Measurements from ENCODE around the gene HMCN1. TPM values are rescaled to one million over a fixed set of nuclear protein-coding genes. Genes with fewer than 3 reads are reported as not detected.
"Not testable (repeated sequence)": the region's sequence is repeated elsewhere in the genome, so short reads cannot be mapped to it uniquely, and the experiment has no call there.

Gene HMCN1
- total RNA-seq, 1 donor from 2014 or later = 24.7 TPM

DNA sequence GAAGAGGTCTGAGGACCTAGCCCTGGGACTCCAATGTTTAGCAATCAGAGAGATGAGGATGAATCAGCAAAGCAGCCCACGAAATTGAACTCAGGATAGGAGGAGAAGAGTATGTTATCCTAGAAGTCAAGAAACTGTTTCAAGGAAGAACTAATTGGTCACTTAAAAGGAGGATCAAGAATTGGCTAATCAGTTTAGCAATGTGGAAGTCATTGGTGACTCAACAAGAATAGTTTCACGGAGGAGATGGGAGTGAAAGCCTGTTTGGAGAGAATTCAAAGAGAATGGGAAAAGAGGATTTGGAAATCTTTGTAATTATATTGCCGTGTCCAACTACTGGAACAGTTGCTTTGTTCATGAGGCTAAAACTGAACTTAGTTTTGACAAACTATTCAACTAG, 7.4 kb downstream of the HMCN1 start:
- DNase-seq = no peak

DNA sequence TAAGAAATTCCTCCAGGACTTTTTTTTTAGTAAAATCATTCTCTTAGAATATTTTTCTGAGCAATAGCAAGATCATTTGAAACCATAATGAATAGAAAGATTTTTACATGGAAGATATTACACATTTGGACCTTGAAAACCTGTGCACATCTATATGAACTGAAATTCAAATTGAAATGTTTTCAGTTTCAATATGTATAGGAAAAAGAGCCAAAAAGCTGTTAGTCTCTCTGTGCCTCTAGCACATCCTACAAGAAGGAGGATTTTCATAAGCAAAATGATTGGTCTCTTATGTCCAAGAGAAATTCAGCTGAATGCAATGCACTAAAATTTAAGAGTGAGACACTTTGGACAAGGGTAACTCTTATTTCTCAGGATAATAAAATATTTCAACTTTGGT, 8.2 kb downstream of the HMCN1 start:
- DNase-seq = no peak

DNA sequence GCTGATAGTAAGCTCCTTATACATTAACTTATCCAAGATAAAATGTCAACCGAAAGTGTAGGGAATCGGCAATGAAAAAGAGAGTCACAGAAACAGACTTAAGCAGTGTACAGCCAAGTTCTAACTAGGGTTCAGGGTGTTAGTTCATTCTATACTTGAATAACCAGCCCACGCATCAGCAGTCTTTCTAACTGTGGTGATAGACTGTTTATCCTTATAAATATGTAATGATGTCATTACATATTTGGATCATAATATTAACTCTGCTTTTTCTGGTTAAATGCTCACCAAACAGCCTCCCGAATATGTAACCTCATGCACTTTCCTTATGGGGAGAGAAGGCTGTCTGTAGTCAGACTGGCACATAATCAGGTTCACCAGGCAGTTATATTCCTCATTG, 11.0 kb downstream of the HMCN1 start:
- DNase-seq = no peak

DNA sequence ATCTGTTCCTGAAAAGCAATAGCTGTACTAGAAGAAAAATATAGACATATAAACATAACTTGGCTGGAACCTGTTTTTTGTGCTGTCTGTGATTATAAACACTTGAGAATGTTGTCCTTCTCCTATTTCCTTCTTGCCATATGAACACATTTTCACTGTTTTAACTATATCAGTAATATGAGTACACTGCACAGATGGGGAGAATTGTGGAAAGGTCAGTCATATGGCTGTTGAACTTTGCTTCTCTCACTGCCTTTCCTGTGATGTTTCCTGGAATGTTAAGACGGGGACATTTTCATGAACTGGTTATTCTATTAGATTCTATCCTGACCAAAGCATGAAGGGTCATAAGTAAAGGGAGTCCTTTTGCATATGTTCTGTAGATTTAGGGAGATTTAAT, 24.9 kb downstream of the HMCN1 start:
- DNase-seq = peak; percentile 16

DNA sequence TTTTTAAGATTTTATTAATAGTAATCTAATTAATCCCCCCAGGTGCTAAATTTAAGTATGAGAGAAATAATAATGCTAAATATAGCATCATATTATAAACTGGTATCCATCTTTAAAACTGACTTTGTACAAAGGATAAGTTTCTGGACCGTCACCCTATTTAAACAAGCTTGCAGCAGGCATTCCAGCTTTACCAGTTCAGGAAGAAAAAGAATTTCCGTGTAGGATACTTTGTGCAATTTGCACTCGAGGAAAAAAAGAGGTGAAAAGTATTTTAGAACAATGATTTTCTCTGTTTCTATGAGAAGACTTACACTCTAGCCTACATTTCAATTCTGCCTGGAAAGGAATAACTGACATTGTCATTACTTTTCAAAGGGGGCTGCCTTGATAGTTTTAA, 27.6 kb downstream of the HMCN1 start:
- DNase-seq = no peak

DNA sequence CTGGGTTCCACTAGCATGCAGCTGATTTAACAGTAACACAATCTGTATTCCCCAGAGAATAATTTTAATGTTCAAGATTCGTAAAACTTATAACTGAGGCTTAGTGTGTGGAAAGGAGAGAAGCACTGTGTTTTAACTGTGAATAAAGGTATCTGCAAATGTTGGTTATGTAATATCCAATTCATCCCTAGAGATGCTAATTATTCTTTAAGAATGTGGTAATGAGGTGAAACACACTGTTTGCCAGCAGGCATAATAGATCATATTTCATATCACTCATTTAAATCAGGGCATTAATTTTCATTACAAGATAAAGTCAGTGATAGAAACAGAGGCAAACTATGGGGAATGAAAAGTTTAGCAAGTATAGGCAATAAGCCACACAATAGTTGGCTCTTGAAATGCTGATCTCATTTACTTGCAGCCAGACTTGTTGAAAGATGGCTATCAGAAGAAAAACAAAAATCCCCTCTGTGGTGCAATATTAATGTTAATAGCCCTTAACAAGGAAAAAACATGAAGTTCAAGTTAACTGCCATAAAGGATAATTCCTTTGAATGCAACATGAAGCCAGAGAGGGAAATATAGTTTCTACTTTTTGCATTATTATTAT, 33.4 kb downstream of the HMCN1 start:
- no peak for DNase-seq

DNA sequence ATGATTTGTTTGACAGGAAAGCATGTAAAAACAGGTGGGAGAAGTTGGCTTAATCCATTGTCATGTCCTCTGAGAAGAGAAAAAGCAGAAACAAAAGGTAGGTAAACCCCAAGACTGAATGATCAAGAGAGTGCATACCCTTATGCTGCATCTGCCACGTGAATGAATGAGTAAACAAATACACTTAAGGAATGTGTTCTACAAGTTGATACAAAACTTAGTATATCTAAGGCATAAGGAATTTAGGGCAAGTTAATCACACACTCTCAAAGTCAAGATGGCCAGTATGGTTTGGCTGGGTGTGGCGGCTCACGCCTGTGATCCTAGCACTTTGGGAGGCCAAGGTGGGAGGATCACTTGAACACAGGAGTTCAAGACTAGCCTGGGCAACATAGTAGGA, 34.2 kb downstream of the HMCN1 start:
- DNase-seq = no peak

DNA sequence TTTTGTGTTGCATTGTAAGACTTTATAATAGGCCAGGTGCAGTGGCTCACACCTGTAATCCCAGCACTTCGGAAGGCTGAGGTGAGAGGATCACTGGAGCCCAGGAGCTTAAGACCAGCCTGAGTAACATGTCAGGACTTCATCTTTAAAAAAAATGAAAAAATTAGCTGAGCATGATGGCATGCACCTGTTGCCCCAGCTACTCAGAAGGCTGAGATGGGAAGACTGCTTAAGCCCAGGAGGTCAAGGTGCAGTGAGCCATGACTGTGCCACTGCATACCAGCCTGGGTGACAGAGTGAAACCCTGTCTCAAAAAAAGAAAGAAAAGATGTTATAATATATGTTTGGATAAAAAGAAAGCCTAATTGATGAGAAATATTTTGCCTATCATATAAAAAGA, 34.9 kb downstream of the HMCN1 start:
- DNase-seq = no peak

DNA sequence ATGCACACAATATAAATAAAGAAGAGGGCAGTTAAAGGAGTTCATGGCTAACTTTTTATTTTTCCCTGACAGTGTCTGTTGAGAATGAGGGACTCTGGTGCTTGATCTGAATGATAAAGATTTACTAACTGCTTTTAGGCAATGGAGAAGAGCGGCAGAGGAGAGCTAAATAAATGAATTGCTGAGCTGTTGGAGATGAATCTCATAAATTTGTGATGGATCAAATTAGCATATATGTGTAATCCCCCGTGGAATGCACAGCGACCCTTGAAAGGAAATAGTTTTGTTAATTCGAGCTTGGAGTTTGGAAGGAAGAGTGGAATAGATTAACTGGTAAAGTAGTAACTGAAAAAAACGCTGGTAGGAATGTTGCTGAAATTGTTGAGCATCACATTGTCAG, 40.2 kb downstream of the HMCN1 start:
- no peak for DNase-seq

DNA sequence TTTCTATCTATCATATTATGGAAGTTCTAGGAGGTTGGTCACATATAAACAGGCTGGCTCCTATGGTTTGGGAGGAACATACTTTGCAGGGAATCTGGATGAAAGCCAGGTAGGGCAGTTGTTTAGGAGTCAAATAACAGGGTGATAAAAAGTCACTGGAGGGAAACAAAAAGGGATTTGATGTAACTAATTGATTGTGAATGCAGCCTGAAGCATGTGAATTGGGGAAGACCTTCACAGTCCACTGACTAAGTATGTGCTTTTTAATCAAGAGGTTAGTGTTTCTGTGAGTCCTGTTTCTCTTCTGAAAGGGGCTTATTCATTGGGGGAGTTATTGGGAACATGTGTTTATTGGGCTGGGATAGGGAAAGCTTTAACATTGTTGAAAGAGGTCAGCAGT, 41.3 kb downstream of the HMCN1 start:
- peak; percentile 84 for DNase-seq

DNA sequence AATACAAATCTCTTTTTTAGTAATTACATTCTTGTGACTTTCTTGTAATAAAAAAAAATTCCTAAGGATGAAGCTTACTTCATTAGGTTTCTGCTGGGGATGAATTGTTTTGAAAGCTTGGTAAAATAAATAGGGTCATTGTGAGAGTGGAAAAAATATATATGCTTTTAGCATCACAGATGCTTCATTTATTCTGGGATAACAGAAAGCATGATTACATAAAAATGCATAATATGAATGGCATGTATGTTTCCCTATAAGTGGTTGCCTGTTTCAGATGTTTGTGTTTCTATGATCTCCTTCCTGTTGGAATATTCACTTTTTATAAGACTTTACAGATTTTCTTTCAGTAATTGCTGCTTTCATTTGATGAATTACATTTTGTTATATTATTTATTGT, 42.3 kb downstream of the HMCN1 start:
- DNase-seq = no peak

DNA sequence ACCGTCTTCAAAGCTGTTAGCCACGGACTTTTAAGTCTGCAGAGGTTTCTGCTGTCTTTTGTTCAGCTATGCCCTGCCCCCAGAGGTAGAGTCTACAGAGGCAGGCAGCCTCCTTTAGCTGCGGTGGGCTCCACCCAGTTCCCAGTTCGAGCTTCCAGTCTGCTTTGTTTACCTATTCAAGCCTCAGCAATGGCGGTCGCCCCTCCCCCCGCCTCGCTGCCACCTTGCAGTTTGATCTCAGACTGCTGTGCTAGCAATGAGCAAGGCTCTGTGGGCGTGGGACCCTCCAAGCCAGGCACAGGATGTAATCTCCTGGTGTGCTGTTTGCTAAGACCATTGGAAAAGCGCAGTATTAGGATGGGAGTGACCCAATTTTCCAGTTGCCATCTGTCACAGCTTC, 49.7 kb downstream of the HMCN1 start:
- not testable (repeated sequence) for DNase-seq

DNA sequence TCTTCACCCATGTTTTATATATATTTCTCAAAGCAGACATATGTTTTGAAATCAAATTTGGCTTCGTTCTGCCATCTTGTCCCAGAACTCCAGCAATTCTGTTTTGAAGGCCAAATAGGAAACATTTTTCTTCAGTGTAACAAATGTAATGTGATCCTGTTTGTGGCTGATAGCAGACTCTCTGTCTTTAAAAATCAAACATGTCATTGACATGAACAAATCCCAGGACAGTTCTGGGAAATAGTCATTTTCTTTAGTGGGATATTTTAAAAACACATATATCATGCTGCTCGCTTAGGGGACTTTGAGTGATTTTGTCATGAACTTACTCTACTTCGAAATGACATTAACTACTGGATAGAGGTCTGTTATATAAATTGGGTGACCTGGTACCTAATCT, 51.4 kb downstream of the HMCN1 start:
- no peak for DNase-seq

DNA sequence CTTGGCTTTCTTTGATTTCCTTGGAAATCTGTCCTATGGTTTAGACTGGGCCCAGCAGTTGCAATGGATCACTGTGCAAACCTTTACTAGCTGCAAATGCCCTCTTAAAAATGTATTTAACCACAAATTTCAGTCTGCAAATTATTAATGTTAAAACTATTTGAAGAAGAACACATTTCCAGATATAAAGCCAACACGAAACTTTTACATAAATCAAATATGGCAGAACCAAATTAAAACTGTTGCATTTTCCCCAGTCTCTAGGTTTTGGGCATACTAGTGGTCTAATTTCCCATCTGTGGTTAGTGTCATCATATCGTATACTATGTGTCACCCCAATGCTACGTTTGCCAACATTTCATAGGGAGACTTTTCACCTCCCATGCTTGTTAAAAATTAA, 52.3 kb downstream of the HMCN1 start:
- DNase-seq = no peak

DNA sequence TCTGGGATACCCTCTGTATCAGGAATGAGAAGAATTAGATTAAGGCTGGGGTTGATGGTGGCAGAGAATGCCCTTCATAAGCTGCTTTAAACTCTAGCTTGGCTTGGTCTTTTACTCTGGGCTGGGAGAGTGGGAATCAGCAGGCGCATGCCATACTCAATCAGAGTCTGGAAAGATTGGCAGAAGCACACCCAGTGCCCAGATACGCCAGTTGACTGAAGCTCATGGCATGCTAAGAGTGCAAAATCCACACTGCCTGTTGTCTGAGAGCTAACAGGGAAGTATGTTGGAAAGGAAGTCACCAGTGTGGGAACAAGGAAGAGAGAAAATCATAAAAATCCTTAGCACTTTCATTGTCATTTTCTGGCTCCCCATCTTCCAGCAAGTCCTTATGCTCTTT, 53.0 kb downstream of the HMCN1 start:
- DNase-seq = no peak

DNA sequence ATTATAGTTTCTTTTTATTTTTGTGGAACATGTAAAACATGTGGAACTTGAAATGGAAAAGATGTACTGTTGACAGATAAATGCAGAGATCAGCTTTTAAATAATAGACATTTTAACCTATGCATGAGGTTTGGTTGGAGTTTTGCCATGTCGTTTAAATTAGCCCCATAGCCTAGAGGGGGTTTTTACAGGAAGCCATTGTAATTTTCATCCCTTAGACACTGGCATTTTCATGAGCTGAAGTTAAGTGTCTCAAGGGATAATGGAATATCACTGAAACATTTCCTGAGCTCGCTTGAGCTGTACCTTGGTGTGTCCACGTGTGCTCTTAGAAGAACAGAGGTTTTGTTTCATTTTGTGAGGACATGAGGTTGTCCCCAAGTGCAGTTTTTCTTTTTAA, 54.2 kb downstream of the HMCN1 start:
- no peak for DNase-seq

DNA sequence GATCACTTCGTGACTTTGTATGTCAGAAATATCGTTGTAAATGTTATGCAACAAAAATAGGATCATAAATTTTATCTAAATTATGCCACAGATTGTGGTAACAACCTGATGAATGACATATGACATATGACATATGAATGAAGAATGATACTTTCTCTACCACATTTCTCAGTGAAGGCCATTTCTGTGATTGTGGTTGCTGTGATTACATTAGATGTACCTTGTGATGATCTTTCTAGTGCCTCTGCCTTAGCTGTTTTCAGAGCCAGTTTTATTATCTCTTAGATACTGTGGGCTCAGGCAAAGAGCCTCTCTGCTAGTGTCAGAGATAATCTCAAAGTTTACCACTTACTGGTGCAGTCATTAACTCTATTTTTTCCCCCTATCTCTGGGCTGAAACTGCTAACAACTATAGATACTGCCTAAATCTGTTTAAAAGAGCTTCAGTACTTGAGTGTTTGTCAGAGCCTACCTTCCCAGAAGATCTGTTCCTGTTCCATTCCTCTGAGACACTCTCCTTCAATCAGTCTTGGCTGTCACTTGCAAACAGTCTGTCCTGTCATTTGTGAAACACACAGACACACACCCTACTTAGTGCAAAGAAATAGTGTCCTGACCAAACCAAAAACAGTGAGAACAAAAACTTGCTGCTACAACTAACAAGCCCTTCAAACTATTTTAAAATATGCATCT, 55.5 kb downstream of the HMCN1 start:
- DNase-seq = no peak

DNA sequence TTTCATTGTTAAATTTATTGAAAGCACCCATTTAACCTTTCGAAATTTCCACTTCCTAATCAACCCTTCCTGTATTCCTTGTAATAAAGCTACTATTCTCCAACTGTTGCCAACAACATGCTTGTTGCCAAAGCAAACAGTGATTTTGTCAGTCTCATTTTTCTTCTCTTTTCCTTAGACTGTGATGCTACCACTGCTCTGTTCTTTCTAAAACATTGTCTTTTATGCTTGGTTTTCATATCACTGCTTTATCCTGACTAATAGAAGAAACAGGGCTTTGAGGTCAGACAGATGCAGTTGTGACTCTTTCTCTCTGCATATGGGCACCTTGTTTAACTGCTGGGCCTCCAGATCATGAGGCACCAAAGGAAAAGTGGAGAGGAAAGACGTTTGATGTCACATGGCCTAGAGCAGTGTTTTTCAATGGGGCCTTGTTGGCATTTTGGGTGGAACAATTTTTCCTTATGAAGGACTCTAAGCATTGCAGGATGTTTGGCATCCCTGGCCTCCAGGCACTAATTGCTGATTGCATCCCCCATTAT, 56.1 kb downstream of the HMCN1 start:
- peak; percentile 29 for DNase-seq

DNA sequence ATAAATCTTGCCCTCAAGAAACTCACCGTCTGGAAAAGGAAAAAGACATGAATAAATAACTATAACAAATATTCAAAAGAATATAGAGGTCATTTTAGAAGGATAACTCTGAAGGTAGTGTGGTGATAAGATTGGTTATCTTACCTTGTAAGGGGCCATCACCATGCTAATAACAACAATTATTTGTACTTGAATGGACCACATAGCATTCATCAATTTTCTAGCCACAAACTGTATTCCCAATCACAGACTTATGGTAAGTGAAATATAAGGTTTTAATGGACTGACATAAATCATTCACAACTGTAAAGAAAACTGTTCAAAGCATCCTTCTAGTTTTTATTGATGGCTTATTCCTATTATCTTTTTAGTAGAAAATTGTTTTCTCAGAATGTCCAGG, 57.8 kb downstream of the HMCN1 start:
- DNase-seq = no peak

DNA sequence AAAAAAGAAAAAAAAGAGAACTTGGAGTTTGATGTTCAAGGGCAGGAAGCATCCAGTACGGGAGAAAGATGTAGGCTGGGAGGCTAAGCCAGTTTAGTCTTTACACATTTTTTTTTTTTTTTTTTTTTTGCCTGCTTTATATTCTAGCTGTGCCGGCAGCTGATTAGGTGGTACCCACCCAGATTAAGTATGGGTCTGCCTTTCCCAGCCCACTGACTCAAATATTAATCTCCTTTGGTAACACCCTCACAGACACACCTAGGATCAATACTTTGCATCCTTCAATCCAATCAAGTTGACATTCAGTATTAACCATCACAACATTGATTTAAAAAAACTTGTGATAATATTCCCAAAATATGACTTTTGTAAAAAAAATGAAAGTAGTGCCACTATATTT, 60.3 kb downstream of the HMCN1 start:
- DNase-seq = not testable (repeated sequence)

DNA sequence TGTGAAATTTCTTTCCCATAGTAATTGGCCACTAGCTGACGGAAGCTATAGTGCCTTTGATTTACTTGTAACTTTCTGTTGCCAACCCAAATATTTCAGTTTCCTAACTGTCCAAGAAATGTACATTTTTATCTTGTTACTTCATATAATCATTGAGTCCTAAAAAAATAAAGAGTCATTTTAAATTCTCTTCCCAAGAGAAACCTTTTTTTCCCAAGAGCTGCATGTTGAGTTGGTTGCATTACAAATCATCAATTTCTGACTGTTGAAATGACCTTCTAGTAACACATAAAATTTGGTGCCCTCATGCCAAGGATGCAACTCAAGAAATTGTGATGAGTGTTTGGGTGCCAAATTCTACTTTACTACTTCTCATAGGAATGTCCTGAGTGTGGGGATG, 61.0 kb downstream of the HMCN1 start:
- no peak for DNase-seq

DNA sequence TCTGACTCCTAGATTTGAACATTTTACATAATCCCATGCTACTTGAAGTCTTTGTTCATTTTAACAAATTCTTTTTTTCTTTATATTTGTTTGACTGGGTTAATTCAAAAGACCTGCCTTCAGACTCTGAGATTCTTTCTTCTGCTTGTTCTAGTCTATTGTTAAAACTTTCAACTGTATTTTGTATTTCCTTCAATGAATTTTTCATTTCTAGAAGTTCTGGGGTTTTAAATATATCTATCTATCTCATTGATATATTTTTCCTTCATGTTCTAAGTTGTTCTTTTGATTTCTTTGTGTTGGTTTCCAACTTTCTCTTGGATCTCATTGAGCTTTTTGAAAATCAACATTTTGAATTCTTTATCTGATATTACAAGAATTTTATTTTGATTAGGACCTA, 64.3 kb downstream of the HMCN1 start:
- DNase-seq = no peak

DNA sequence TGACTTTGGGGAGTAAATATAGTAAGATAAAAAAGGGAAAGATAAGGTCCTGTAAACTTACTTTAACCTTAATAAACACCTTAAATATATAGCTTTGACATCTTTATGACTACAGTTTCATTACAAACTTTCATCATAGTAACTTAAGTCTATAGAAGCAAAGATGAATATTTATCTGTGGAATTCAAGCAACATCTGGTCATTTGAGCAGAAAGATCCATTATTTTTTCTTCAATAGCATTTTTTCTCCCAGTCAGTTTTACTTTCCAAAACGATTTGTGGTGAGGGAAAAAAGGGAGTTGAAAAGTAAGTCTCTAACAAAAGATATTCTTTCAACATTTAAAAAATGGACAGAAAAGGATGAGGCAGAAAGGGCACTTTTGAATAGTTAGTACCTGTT, 69.0 kb downstream of the HMCN1 start:
- no peak for DNase-seq

DNA sequence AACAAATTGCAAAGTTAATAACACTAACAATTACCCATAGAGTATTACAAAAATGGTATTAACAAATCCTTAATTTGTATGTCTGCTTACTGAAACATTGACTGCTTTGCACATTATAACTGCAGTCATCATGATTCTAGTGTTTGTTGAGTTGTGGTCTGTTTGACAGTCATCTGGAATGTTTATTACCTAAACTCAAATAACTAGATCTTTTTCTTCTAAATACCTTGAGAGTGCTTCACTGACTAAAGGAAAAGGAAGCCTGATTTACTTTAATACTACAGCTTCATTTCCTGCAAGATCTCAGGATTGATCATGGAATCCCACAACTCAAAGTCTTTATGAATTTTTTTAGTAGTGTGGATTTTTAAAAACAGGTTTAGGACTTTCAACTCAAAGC, 70.0 kb downstream of the HMCN1 start:
- DNase-seq = no peak
